ENCODE results near the gene COL6A2.
A peak's percentile ranks its signal among the peaks of the same experiment; 100 is the strongest.

Gene COL6A2

GRCh38 chr21:46142582-46143473 is 44.9 kb downstream of the COL6A2 start:
- no peak for DNase-seq (ENCODE audit: low read depth)

GRCh38 chr21:46144464-46145070 is 46.7 kb downstream of the COL6A2 start:
- DNase-seq (ENCODE audit: low read depth) = no peak

- DNase-seq (ENCODE audit: low read depth) = no peak
Observed at GRCh38 chr21:46145159-46145839, 47.4 kb downstream of the COL6A2 start.

GRCh38 chr21:46145840-46146691 is 48.2 kb downstream of the COL6A2 start:
- no peak for DNase-seq (ENCODE audit: low read depth)

GRCh38 chr21:46146856-46147255 is 48.9 kb downstream of the COL6A2 start:
- DNase-seq (ENCODE audit: low read depth) = no peak

- DNase-seq (ENCODE audit: low read depth) = peak; percentile 9
Observed at GRCh38 chr21:46147429-46147828, 49.5 kb downstream of the COL6A2 start.

- DNase-seq (ENCODE audit: low read depth) = no peak
Observed at GRCh38 chr21:46148106-46148505, 50.2 kb downstream of the COL6A2 start.

- no peak for DNase-seq (ENCODE audit: low read depth)
Observed at GRCh38 chr21:46149205-46149901, 51.4 kb downstream of the COL6A2 start.

- DNase-seq (ENCODE audit: low read depth) = no peak
Observed at GRCh38 chr21:46150073-46150472, 52.2 kb downstream of the COL6A2 start.

- DNase-seq (ENCODE audit: low read depth) = no peak
Observed at GRCh38 chr21:46150491-46151121, 52.7 kb downstream of the COL6A2 start.

GRCh38 chr21:46151261-46151988 is 53.5 kb downstream of the COL6A2 start:
- DNase-seq (ENCODE audit: low read depth) = no peak

GRCh38 chr21:46151989-46152926 is 54.3 kb downstream of the COL6A2 start:
- DNase-seq (ENCODE audit: low read depth) = no peak

- DNase-seq (ENCODE audit: low read depth) = no peak
Observed at GRCh38 chr21:46152927-46153246, 55.0 kb downstream of the COL6A2 start.

- DNase-seq (ENCODE audit: low read depth) = peak; percentile 24
Observed at GRCh38 chr21:46153247-46154154, 55.6 kb downstream of the COL6A2 start.

- DNase-seq (ENCODE audit: low read depth) = no peak
Observed at GRCh38 chr21:46154155-46154954, 56.4 kb downstream of the COL6A2 start.

- DNase-seq (ENCODE audit: low read depth) = no peak
Observed at GRCh38 chr21:46154955-46155513, 57.1 kb downstream of the COL6A2 start.

Data from stimulated activated CD8-positive, alpha-beta memory T cell treated with anti-CD3 and anti-CD28 coated beads, Interleukin-7, amount 100 ng/mL, for 24 hours (primary cell).